HG02884 (cell line): Measurements from ENCODE around the gene TMEM119.
"Not testable (repeated sequence)": the region's sequence is repeated elsewhere in the genome, so short reads cannot be mapped to it uniquely, and the experiment has no call there.

Experiments used
- ATAC-seq: cut with Tn5 transposase; IDR thresholded peaks from one replicate; pipeline ENCODE4 v1.9.1; 2021; ENCODE audit warnings: mild to moderate bottlenecking, moderate library complexity; ENCODE audit not compliant: unreplicated experiment

TMEM119 gene

DNA sequence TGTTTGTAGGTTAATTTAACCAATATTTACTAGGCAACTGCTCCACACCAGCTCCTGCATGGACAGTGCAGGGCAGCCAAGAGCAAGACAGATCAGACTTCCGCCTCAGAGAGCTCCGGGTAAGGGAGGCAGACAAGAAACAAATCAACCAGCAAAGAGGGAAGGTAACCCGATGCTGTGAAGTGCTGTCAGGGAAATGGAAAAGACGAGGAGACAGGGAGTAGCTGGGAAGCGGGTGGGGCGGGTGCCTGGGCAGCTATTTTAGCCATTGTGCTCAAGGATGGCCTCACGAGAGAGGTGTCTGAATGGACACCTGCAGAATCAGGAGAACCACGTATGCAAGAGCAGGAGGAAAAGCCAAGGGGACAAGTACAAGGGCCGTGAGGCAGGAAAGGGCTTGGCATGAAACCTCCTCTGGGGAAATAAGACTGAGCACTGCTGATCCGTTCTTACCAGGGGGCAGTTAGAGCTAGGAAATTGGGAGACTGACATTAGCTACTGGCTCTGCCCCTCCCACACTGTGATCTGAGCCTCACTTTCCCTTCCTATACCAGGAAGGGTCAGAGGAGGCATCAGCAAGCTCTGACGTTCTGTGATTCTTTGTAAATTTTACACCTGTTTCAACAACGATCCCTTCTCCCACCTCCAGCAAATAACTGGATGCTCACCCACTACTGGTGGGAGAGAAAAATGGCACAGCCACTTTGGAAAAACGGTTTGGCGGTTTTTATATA is 6.5 kb upstream of the TMEM119 start:
- ATAC-seq, result no peak

DNA sequence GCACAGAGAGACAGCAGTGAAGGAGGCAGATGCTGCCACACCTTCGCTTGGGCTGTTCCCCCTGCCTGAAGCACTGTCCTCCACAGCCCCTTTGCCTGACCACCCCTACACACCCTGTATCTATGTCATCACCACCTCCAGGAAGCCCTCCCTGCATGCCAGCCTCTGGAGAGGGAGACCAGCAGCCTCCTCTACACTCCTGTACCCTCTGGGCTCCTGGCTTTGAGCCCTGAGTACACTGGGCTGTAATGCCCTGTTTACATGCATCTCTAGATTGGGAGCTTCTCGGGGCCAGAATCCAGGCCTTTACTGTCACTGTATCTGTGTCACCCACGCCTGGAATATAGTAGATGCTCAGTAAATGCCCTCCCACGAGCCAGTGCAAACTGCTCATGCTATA is 5.9 kb upstream of the TMEM119 start:
- no peak for ATAC-seq

DNA sequence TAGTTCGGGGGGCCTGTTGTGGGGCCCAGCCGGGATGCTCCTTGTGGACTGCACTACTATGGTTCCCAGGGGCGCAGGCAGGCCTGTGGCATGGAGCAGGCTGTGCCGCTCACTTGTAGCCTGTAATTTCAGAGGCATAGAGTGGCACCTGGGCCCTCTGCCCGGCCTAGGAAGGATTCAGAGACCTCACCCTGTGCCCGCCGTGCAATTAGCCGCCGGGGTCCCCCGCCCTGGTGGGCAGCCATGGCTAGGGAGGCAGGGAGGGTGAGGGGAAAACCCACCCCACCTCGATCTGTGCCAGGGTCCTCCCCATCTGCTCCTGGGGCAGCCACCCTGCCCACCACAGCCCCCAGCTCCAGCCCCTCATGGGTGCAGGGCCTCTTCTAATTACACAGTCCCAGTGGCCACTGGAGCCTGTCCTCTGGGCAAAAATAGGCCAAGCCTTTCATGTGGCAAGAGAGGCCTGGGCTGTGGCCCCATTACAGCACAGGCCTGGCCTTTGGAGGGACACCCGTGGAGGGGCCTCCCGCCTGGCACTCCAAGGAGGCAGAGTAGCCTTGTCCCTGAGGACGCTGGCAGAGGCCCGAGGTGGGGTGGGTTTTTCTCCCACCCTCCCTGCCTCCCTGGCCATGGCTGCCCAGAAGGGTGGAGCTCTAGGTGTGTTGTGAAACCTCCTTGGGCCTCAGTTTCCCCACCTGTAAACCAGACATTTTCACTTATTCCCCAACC is 5.3 kb upstream of the TMEM119 start:
- no peak for ATAC-seq

DNA sequence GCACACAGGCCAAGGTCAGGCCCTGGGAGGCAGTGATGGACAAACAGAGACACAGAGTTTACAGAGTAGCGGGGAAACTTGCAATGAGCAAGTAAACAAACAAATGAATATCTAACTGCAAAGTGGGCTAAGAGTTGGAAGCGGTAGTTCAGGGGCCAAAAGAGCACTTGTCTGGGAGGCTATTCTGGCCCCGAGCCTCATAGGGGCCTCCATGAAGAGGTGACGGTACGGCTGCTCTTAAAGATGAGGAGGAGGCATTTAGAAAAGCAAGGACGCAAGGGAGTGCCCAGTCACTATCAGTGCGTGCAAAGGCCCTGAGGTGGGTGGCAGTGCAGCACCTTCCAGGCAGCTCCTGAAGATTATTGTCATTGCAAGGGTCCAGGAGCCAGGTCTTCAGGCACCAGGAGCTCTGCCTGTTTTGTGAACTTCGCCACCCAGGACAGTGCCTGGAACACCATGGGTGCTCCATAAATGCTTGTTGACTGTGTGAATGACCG is 4.4 kb upstream of the TMEM119 start:
- no peak for ATAC-seq

DNA sequence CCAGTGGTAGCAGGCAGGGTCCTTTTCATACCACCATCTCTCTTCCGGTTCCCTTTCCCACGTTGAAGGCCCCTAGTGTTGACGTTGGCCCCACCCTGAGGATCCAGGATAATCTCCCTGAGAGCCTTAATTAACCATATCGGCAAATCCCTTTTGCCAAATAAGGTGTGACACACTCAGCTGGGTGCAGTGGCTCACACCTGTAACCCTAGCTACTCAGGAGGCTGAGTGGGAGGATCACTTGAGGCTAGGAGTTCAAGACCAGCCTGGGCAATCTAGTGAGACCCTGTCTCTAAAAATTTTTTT is 2.8 kb upstream of the TMEM119 start:
- no peak for ATAC-seq

DNA sequence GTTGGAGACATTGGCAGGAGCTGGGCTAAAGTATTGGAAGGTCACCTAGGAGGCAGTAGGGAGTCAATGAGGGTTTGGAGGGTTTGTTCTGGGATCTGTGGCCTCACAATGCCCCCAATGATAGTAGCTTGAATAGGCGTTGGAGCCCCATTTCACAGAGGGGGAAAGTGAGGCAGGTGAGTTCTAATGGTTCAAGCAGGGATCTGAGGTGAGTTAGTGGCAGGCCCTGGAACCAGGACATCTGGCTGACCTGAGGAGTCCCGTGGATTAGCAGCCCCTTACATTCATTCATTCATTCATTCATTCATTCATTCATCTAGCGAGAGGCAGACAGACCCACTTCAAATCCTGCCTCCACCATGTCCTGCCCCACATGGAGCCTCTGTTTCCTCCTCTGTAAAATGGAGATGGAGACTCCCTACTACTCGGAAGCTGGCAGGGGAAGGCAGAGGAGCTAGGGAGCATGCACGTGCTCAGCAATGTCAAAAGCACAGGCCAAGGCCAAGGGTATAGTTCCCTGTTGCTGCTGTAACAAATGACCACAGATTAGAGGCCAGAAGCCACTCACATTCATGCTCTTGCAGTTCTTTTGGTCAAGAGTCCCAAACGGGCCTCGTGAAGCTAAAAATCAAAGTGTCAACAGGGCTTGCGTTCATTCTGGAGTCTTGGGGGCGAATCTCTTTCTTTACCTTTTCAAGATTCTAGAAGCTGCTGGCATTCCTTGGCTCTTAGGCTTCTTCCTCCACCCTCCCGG is 2.2 kb upstream of the TMEM119 start:
- no peak for ATAC-seq

DNA sequence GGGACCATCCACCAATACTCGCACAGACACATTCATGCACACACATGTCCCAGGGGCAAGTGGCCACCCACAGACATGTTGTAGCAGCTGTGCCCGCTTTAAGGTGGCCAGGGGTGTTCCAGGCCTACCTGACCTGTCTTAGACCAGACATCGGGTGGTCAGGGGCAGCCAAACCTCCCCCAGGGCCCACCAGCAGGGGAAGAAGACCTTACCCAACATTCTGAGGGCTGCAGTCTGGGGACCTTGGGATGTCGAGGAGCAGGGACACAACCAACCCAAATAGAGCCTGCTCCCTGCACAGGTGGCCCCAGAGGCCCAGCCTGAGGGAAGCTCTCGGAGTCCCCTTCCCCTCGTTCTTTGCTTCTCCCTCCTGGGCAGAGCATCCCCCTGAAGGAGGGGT is 1.7 kb upstream of the TMEM119 start:
- no peak for ATAC-seq

DNA sequence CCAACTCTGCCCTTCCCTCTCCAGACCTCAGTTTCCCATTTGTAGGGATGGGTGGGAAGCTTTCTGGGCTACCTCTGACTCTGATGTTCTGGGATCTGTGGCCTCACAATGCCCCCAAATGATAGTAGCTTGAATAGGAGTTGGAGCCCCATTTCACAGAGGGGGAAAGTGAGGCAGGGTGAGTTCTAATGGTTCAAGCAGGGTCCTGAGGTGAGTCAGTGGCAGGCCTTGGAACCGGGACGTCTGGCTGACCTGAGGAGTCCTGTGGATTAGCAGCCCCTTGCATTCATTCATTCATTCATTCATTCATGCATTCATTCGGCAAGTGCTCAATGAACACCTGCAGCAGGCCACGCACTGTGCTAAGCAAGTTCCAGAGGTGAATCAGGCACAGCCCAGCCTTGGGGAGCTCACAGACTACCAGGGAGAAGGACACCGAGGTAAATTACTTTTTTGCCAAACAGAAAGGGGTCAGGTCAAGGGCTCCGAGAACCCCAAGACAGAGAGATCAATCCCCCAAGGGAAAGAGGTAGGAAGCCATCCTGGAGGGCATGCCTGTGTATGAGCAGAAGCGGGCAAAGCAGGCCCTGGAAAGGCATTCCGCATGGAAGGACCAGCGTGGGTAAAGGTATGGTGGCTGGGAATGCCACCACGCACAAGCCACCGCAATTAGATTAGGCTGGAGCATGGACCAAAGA is 818 bp upstream of the TMEM119 start:
- ATAC-seq, result no peak

DNA sequence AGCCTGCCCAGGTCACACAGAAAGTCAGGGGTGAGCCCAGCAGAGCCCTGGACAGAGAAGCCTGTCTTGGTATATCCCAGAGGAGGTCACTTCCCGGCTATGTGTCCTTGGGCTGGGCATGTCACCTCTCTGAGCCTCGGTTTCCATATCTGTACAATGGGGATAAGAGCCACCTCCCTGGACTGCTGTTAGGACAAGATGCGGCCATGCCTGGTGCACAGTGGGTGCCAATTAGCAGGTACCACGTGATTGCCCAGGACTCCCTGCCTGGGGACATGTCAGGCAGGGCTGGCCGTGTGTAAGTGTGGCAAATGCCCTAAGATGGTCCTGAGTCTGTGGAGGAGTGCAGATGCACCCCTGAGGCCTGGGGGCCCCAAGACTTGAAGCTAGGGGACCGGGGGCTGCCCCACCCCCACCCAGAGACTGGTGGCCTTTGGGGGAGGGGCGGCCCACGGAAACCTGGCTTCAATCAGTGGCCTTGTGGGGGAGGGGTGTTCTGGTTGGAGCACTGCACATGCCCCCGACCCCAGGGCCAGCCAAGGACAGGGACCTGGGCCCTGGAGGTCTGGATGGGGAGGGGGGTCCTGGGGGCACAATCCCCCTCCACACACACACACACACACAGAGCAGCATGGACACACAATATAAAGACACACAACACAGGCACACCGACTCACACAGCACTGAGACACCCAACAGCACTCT is 878 bp downstream of the TMEM119 start:
- ATAC-seq, result no peak

DNA sequence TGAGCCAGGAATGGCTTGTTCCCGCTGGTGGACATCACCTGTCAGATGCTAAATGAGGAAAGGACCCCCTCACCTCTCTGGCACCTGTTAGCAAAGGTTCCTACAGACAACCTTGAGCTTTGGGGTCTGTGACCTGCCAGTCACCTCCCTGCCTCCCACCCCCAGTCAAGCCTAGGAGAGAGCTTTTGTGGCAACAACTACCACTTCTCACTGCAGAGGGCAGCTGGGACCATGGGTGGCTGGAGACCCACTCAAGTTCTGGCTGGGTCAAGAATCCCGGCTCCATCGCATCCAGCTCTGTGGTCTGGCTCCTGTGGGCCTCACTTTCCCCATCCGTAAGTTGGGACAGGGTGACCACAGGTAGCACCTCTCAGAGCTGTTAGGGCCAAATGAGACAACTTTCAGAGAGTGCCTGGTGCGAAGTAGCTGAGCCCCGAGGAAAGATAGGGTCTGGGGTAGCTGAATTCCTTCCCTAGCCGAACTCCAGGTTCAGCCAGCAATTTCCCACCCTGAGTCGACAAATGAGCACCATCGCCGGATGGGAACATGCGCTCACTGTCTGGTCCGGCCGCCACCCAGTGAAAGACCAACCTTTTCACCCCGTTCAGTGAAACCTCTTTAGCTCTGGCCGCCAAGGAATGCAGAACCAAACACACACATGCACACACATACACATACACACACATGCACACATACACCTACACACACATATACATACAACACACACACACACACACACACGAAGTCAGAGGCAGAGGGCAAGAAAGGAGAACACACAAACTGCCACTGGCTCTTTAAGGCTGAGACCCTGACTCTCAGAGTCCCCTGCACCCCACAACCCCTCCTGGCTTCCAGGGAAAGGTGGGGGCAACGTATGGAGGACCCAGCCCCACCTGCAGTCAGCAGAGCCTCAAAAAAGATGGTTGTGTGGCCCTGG is 1.9 kb downstream of the TMEM119 start:
- no peak for ATAC-seq

DNA sequence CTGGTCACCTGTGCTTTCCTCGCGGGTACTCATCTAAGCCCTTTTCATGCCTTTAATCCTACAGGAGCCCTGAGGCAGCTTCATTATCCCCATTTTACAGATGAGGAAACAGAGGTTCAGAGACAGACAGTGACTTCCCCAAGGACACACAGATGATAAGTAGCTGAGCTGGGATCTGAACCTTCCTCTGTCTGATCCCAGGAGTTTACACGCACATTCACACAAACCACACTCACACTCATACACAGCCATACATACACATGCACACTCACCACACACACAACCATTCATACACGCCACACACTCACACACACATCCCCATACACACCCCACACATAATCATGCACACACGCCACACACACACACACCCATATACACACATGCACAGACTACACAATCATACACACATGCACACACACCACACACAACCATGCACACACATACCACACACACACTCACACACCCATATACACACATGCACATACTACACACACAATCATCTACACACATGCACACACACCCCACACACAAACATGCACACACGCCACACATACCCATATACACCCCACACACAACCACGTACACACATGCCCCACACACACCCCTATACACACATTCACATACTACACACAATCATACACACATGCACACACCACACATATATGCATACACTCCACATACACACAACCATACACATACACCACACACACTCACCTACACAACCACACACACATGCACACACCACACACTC is 2.7 kb downstream of the TMEM119 start:
- no peak for ATAC-seq

DNA sequence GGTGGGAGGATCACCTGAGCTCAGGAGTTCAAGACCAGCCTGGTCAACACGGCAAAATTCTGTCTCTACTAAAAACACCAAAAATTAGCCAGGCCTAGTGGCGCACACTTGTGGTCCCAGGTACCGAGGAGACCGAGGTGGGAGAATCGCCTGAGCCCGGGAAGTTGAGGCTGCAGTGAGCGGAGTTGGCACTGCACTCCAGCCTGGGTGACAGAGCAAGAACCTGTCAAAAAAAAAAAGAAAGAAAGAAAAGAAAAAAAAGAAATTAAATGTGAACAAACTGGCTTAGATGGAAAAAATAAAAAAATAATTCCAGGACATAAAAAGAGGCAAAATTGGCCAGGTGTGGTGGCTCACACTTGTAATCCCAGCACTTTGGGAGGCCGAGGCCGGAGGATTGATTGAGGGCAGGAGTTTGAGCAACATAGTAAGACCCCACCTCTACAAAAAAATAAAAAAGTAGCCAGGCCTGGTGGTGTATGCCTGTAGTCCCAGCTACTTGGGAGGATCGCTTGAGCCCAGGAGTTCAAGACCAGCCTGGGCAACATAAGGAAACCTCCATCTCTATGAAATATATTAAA is 3.5 kb downstream of the TMEM119 start:
- no peak for ATAC-seq

DNA sequence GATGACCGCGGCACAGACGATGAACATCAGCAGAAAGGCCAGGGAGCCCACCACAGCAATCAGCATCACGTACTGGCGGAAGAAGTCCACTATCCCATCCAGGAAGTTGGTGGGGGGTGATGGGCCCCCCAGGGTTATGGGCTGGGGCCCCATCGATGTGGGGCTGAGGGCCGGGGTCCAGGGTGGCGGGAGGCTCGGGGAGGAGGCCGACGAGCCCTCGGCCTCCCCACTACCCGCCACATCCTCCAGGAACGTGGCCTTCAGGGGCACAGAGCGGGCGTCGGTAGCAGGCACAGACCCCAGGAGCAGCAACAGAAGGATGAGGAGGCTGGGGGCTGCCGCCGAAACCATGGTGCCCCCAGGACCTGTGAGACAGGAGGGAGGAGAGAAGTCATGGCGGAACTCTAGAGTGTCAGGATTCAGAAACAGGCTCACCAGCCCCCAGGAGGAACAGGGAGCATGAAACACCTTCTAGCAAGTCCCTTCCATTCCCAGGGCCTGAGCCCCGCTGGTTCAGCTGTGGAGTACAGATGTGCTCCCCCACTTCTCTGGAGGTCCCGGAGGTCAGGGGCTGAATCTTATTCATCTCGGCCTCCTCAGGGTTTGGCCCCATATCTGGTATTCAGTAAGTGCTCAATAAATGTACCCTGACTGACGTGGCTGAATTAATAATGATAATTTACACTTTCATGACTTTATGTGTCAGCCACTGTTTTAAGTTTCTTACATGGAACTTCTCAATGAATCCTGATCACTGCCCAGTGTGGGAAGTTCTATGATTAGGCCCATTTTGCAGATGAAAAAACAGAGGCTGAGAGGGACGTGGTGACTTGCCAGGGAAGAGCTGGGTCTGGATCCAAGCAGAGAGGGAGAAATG is 5.6 kb downstream of the TMEM119 start:
- no peak for ATAC-seq

DNA sequence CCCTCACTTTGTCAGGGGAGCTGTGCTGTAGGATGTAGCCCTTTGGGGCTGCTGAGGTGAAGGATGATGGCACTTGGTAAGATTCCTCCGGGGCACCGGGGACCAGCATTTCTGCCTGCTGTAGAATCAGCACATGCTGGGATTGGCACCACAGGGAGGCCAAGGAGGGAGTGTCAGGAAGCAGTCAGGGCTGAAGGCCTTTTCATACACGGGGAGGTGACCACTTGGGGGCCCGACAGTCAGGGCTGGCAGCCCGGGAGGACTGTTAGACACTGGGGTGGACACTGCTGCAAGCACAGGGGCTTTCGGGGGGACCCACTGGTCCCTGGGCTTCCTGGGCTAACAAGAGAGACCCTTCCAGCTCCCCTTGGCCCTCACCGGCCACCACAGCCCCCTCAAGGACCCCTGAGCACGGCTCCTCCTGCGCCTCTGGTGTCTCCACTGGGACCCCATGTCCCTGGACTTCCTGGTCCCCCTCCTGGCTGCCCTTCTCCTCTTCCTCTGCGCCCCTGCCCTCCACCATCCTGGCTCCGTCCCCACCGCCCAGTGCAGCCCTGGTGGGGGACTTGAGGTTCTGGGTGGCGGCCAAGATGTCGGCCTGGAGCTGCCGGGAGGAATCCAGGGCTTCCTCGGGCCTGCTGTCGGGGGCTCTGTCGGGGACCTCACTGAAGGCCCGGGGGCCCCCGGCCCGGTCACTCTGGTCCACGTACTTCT is 6.5 kb downstream of the TMEM119 start:
- no peak for ATAC-seq

DNA sequence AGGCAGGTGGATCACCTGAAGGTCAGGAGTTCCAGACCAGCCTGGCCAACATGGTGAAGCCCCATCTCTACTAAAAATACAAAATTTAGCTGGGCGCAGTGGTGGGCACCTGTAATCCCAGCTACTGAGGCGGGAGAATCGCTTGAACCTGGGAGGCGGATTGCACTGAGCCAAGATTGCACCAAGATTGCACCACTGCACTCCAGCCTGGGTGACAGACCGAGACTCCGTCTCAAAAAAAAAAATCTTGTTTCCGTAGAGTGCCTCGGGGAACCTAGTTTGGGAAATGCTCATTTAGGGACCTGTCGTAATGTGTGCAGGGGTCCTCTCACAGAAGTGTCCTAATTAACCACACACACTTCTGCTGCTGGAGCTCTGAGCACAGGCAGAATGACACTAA is 7.4 kb downstream of the TMEM119 start:
- not testable (repeated sequence) for ATAC-seq

DNA sequence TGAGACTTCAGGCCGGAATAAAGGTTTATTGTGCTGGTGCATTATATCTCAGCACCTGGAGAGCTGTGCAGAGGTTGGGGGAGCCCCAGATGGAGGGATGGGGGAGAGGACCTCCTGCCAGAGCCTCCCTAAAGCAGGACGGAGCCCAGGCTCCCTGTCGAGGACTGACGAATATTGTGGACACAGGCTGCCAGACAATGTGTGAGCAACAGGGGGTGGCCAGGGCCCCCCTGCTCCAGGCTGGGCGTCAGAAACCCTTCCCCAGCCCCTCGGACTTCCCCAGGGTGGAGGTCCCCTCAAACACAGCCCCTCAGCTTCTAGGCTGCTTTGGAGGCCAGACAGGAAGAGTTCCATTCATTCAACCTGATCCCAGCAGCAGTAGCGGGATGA is 8.0 kb downstream of the TMEM119 start:
- no peak for ATAC-seq
